Upper lobe of left lung (tissue), 6 donors: ENCODE data around the gene MTFP1. TPM values are rescaled to one million over a fixed set of nuclear protein-coding genes. Genes with fewer than 3 reads are reported as not detected.

ENCODE experiments used
- ATAC-seq, 2 donors: fragments of 200-7000 bp; cut with Tn5 transposase; one replicate each; pipeline ENCODE4 v1.9.1; 2022; ENCODE audit warnings: mild to moderate bottlenecking in 2 of 2, moderate library complexity in 2 of 2; ENCODE audit not compliant: low FRiP score in 2 of 2
- DNase-seq, 2 donors: peaks; one replicate each; pipeline ENCODE4 v3.0.0-alpha.2; 2019 to 2020
- H3K27ac ChIP-seq, 4 donors: fragments of 200-600 bp; sonication (generic); one replicate each; pipeline ENCODE4 v1.5.1; 2016 to 2019
- H3K27me3 ChIP-seq, 4 donors: fragments of 200-600 bp; sonication (generic); one replicate each; pipeline ENCODE4 v1.5.1; 2017 to 2019
- H3K36me3 ChIP-seq, 4 donors: fragments of 200-600 bp; sonication (generic); one replicate each; pipeline ENCODE4 v1.5.1; 2016 to 2019
- H3K4me1 ChIP-seq, 4 donors: fragments of 200-600 bp; sonication (generic); one replicate each; pipeline ENCODE4 v1.5.1; 2018 to 2019
- H3K4me3 ChIP-seq, 4 donors: fragments of 200-600 bp; sonication (generic); one replicate each; pipeline ENCODE4 v1.5.1; 2017 to 2019; ENCODE audit warnings: mild to moderate bottlenecking in 2 of 4, moderate library complexity in 1 of 4
- H3K9me3 ChIP-seq, 4 donors: fragments of 200-600 bp; sonication (generic); one replicate each; pipeline ENCODE4 v1.5.1; 2018 to 2019
- CTCF ChIP-seq, 6 experiments: fragments of 450-650 bp in 4 of 6; fragments of 200-600 bp in 2 of 6; sonication (generic) in 2 of 6; IDR thresholded peaks; one replicate each; pipeline ENCODE4 v1.5.1; 2016 to 2019; ENCODE audit warnings: antibody characterized with exemption in 6 of 6
- EP300 ChIP-seq, 4 donors: sonication (generic); formaldehyde crosslinking; IDR thresholded peaks; one replicate each; pipeline ENCODE4 v1.5.1; 2017; ENCODE audit warnings: antibody characterized with exemption in 4 of 4, control low read depth in 2 of 4
- POLR2A ChIP-seq, 4 donors: fragments of 450-650 bp; IDR thresholded peaks; one replicate each; pipeline ENCODE4 v1.5.1; 2016 to 2017; ENCODE audit warnings: antibody characterized with exemption in 4 of 4, mild to moderate bottlenecking in 2 of 4
- POLR2AphosphoS5 ChIP-seq, 2 donors: sonication (generic); formaldehyde crosslinking; IDR thresholded peaks; one replicate each; pipeline ENCODE4 v1.5.1; 2017; ENCODE audit warnings: antibody characterized with exemption in 2 of 2
- WGBS, 2 donors: methylation state at CpG; one replicate each; pipeline ENCODE4 v1.1.5; 2017 to 2018; 5-methylcytosine and 5-hydroxymethylcytosine counted together
- total RNA-seq, 6 donors: library from RNA; depleted of rRNA in 4 of 6; stranded (reverse); fragments of >200 nt in 4 of 6; gene quantifications; one replicate each; pipeline versions ENCODE4 v1.1.0 to v1.2.1, GENCODE V29; 2016 to 2021
- donor health status: DM: no; HTN: no; CAD: no; lungs with moderate emphysema.
- donor health status: DM: no; HTN: yes; CAD: no; lungs with severe emphysema.

MTFP1 gene
- total RNA-seq, 6 donors from 2014 or later, result 5.8 to 28.4 (median 12.8) TPM

GRCh38 chr22:30433773-30434172 is 8.2 kb downstream of the MTFP1 start:
- H3K4me3 ChIP-seq, result no peak overlapping the region
- no peaks in the 10 kb centered on the region for H3K4me1 ChIP-seq
- TF ChIP-seq POLR2A (IDR thresholded peaks at IDR 0.05), result no peak
- no peak for TF ChIP-seq CTCF (IDR thresholded peaks at IDR 0.05)
- no peak for TF ChIP-seq POLR2AphosphoS5 (IDR thresholded peaks at IDR 0.05)
- TF ChIP-seq EP300 (IDR thresholded peaks at IDR 0.05), result no peak
- H3K9me3 ChIP-seq, result no peaks in the 10 kb centered on the region
- ATAC-seq, result no peak
- WGBS, 2 donors, result 92 to 100% methylated on average over 1 of the region's 1 CpG
- no peaks in the 10 kb centered on the region for H3K36me3 ChIP-seq
- H3K27ac ChIP-seq, result no peak overlapping the region
- H3K27me3 ChIP-seq, result no peaks in the 10 kb centered on the region
- DNase-seq, result no peak

GRCh38 chr22:30434843-30435242 is 9.3 kb downstream of the MTFP1 start:
- no peak for TF ChIP-seq POLR2A (IDR thresholded peaks at IDR 0.05)
- TF ChIP-seq CTCF (IDR thresholded peaks at IDR 0.05), result no peak
- TF ChIP-seq POLR2AphosphoS5 (IDR thresholded peaks at IDR 0.05), result no peak
- TF ChIP-seq EP300 (IDR thresholded peaks at IDR 0.05), result no peak
- Histone ChIP-seq H3K36me3 (no peaks in the 10 kb centered on the region), H3K9me3 (no peaks in the 10 kb centered on the region), H3K4me3 (no peak overlapping the region), H3K4me1 (no peaks in the 10 kb centered on the region), H3K27ac (peak overlapping the region; percentile 35 to 76 (median 67)), H3K27me3 (no peaks in the 10 kb centered on the region)
- 90% methylated on average over 1 of the region's 1 CpG; no CpG with 5 or more reads in 1 of the 2 donors for WGBS, 2 donors
- ATAC-seq (no peak), DNase-seq (no peak)

DNA sequence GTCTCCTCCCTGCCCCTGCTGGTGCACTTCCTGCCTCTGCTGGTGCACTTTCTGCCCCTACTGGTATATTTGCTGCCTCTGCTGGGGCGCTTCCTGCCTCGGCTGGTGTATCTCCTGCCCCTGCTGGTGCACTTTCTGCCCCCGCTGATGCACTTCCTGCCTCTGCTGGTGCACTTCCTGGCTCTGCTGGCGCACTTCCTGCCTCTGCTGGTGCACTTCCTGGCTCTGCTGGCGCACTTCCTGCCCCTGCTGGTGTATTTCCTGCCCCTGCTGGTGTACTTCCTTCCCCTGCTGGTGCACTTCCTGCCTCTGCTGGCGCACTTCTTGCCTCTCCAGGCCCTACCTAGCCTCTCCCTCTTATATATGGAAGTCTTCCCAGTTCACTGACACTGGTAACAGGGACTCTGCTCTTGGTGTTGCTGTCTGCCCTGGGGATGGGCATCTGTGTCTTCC is 10.1 kb downstream of the MTFP1 start:
- 49 to 61% methylated on average over 6 of the region's 6 CpGs for WGBS, 2 donors
- ATAC-seq (no peak), DNase-seq (peak in 1 of 2 donors; percentile 54)
- no peaks in the 10 kb centered on the region for H3K27me3 ChIP-seq
- peak overlapping the region; percentile 35 to 76 (median 67) for H3K27ac ChIP-seq
- H3K9me3 ChIP-seq, result no peaks in the 10 kb centered on the region
- no peaks in the 10 kb centered on the region for H3K4me1 ChIP-seq
- no peaks in the 10 kb centered on the region for H3K36me3 ChIP-seq
- TF ChIP-seq POLR2A (IDR thresholded peaks at IDR 0.05) (peak in 1 of 4 donors; percentile 40), CTCF (IDR thresholded peaks at IDR 0.05) (peak in 4 of 6 experiments; percentile 27 to 38 (median 32)), POLR2AphosphoS5 (IDR thresholded peaks at IDR 0.05) (no peak), EP300 (IDR thresholded peaks at IDR 0.05) (peak in 2 of 4 donors; percentile 20 to 57)
- no peak overlapping the region for H3K4me3 ChIP-seq

- TF ChIP-seq POLR2A (IDR thresholded peaks at IDR 0.05), result no peak
- TF ChIP-seq CTCF (IDR thresholded peaks at IDR 0.05), result no peak
- no peak for TF ChIP-seq EP300 (IDR thresholded peaks at IDR 0.05)
- no peak for TF ChIP-seq POLR2AphosphoS5 (IDR thresholded peaks at IDR 0.05)
- no peak for ATAC-seq
- H3K4me3 ChIP-seq, result no peak overlapping the region
- peak overlapping the region in 3 of 4 donors; percentile 62 to 76 (median 72) for H3K27ac ChIP-seq
- DNase-seq, result no peak
- no peaks in the 10 kb centered on the region for H3K27me3 ChIP-seq
- no peaks in the 10 kb centered on the region for H3K36me3 ChIP-seq
- no peaks in the 10 kb centered on the region for H3K4me1 ChIP-seq
- no peaks in the 10 kb centered on the region for H3K9me3 ChIP-seq
- 89 to 90% methylated on average over 2 of the region's 2 CpGs for WGBS, 2 donors
Measured at GRCh38 chr22:30436196-30436595, 10.6 kb downstream of the MTFP1 start.

- ATAC-seq, result no peak
- DNase-seq, result no peak
- no peak overlapping the region for H3K27ac ChIP-seq
- no peaks in the 10 kb centered on the region for H3K9me3 ChIP-seq
- TF ChIP-seq POLR2AphosphoS5 (IDR thresholded peaks at IDR 0.05) (no peak), EP300 (IDR thresholded peaks at IDR 0.05) (no peak), CTCF (IDR thresholded peaks at IDR 0.05) (no peak), POLR2A (IDR thresholded peaks at IDR 0.05) (no peak)
- H3K36me3 ChIP-seq, result no peaks in the 10 kb centered on the region
- no peak overlapping the region for H3K4me3 ChIP-seq
- no peaks in the 10 kb centered on the region for H3K4me1 ChIP-seq
- H3K27me3 ChIP-seq, result no peaks in the 10 kb centered on the region
- WGBS, 2 donors, result 78 to 90% methylated on average over 3 of the region's 3 CpGs
Measured at GRCh38 chr22:30438559-30438958, 13.0 kb downstream of the MTFP1 start.
